ENCODE measurements around the gene SNRPA.
"Not testable (repeated sequence)": the region's sequence is repeated elsewhere in the genome, so short reads cannot be mapped to it uniquely, and the experiment has no call there.

SNRPA gene

GRCh38 chr19:40802300-40803169 lies 51.5 kb downstream of the SNRPA start:
- DNase-seq = no peak

DNA sequence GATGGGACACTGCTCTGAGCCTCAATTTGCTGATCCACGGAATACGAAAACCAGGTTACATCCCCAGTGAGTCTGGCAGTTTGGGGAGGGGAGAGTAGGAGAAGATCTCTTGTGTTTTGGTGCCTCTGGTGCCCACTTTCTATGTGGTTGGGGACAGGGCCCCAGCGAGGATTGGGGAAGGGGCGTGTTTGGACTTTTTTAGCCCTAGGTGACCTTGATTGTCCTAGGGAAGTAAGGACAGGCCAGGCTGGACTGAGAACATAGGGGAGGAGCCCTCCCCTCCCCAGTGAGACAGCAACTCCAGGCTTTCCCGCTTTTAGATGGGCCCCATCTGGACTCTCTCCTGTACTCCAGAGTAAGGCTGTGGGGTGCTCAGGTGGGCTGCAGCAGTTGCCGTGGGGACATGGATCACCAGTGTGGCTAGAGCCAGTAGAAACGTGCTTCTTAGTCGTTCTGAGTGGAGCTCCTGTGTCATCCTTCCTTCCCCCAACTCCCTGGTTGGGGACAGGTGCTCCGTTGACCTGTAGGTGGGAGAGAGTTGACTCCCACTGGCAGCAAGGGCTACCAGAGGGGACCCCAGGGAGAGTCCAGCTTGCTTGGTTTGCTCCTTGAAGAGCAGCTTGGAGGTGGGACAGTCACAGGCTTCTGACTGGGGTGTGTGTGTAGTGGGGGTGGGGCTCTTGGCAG lies 52.3 kb downstream of the SNRPA start:
- no peak for DNase-seq

GRCh38 chr19:40803857-40804782 lies 53.1 kb downstream of the SNRPA start:
- DNase-seq = peak; percentile 69

DNA sequence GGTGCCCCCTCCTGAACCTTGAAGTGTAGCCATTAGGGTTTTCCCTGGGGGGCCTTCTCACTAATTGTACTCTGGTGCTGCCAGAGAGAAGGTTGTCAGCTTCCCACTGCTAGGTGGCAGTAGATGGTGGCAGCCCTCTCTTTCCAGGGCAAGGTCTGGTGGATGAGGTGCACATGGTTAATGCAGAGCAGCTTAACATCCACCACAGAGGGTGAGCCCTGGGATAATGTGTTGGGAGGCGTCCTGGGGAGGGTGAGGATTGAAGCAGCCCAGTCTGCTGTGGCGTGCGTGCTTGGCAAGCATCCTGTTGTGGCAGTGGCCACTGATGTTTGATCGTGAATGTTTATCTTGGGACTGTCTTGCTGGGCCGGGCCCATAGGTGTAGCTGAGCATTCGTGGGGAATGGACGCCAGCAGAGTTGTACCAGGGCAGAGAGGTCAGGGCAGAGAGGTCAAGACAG lies 53.8 kb downstream of the SNRPA start:
- DNase-seq = no peak

DNA sequence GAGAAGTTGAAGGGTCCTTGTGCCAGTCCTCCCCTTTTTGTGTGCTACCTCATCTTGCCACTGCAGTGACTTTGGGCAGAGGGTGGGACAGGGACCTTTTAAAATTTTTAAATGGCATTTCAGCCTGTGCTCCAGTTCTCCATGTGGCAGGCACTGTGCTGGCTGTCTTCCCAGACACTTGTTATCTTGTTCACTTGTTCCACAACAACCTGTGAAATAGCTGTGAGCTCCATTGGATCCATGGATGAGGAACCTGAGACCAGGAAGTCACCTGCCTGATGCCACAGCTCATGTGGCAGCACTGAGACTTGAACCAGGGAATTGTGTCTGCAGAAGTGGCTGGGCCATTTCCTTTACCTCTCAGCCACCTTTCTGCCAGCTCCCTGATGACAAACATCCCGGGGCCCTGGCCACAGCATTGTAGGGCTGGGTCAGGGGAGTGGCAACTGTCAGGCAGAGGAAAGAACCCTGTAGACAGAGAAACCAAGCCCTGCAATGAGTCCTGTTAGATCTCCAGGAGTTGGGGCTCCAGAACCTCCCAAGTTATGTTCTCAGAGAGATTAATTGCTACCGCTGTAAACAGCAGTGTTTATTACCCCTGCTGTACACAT lies 54.4 kb downstream of the SNRPA start:
- no peak for DNase-seq

DNA sequence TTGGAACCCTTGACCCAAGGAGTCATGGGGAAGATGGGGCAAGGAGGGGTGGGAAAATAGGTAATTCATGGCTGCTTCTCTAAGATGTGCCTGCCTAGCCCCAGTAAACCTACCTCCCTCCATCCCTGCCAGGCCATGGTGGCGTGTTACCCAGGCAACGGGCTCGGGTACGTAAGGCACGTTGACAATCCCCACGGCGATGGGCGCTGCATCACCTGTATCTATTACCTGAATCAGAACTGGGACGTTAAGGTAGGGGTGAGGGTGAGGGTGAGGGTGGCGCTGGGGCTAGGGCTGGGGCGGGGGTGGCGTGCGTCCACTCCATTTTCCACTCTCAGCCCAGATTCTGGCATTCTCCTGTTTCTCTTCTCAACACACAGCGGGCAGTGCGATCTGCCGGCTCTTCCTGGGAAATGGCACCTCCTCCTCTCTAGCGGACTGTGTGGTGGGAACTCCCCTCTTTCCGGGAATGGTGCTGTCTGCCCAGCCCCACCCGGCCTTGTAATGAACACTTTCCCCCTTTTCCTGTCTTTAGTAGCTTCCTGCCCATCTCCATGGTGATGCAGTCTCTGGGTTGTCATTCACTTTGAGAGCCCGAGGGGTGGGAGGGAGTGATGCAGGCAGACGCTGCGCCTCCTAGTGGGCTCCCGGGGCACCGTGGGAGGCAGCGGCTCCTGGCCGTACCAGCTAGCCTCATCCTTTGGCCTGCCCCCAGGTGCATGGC lies 55.6 kb downstream of the SNRPA start:
- peak; percentile 85 for DNase-seq

DNA sequence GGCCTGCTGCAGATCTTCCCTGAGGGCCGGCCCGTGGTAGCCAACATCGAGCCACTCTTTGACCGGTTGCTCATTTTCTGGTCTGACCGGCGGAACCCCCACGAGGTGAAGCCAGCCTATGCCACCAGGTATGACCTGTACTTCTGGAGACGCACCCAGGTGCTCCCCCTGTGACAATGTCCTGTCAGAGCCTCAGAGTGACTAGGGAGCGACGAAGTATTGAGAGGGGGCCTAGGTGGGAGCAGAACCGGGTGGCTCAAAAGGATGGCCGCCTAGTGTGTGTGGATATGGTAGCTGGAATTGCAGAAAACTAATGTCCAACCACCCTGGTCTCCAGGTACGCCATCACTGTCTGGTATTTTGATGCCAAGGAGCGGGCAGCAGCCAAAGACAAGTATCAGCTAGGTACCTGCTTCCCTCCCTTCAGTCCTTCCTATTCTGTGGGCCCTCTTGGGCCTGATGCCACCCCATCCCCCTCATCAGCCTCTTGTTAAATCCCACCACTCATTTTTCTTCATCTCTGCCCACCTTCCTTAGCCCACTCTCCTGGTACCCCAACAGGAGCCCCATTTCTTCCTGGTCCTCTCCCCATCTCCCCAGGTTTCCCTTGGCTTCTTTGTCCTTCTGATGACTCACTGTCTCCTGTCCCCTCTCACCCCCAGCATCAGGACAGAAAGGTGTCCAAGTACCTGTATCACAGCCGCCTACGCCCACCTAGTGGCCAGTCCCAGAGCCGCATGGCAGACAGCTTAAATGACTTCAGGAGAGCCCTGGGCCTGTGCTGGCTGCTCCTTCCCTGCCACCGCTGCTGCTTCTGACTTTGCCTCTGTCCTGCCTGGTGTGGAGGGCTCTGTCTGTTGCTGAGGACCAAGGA lies 56.4 kb downstream of the SNRPA start:
- no peak for DNase-seq

DNA sequence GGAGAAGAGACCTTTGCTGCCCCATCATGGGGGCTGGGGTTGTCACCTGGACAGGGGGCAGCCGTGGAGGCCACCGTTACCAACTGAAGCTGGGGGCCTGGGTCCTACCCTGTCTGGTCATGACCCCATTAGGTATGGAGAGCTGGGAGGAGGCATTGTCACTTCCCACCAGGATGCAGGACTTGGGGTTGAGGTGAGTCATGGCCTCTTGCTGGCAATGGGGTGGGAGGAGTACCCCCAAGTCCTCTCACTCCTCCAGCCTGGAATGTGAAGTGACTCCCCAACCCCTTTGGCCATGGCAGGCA lies 57.0 kb downstream of the SNRPA start:
- no peak for DNase-seq

DNA sequence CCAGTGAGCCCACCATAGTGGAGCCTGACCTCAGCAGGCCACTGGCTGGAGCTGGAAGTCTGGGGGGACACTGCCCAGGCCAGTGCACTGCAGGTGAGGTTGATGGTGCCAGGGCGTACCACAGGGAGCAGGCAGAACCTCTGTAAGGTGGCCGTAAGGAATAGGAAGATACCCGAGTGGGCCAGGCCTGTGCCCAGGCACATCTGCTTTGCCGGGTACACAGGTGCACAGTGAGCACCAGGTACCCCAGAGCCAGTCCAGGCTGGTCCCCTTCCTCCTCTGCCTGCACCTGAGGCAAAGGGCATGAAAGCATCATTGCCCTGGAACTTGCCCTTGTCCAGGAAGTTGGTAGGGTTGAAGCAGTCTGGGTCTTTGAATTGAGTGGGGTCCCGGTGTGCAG lies 57.5 kb downstream of the SNRPA start:
- no peak for DNase-seq

- DNase-seq = no peak
Observed at GRCh38 chr19:40809358-40810086, 58.5 kb downstream of the SNRPA start.

GRCh38 chr19:40810160-40810559 lies 59.2 kb downstream of the SNRPA start:
- no peak for DNase-seq

- DNase-seq = peak; percentile 54
Observed at GRCh38 chr19:40810649-40811408, 59.8 kb downstream of the SNRPA start.

- no peak for DNase-seq
Observed at GRCh38 chr19:40811478-40812341, 60.7 kb downstream of the SNRPA start.

DNA sequence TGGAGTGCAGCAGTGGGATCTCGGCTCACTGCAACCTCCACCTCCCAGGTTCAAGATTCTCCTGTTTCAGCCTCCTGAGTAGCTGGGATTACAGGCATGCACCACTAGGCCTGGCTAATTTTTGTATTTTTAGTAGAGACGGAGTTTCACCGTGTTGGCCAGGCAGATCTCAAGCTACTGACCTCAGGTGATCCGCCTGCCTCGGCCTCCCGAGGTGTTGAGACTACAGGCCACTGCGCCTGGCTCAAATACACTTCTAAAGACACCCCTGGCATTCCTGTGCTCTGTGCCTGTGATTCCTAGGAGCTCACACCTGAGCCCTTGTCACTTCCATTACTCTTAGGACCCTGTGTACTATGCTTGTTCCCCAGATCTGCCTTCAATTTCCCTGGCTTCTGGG lies 61.6 kb downstream of the SNRPA start:
- not testable (repeated sequence) for DNase-seq

DNA sequence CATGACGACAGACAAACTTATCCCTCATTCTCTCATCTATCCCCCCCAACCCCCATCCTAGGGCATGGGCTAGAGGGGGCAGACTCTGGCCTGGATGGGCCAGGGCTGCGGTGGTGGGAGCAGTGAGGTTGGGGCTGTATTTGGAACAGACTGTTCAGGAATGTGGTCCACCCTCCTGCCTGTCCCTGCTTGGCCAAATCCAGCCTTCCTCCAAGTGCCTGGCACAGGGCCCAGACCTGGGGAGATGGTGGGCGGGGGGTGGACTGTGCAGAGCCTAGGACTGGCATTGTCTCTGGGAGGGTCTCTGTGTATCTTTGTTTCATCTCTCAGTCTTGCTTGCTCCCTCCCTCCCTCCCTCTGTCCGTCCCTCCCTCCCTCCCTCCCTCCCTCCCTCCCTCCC lies 62.2 kb downstream of the SNRPA start:
- no peak for DNase-seq
